Activated CD4-positive, alpha-beta T cell treated with anti-CD3 and anti-CD28 coated beads for 4 hours (primary cell): ENCODE measurements around the gene CARD9.
A peak's percentile ranks its signal among the peaks of the same experiment; 100 is the strongest.

Experiments used
- DNase-seq, 2 donors: peaks; one replicate each; pipeline ENCODE4 v3.0.0-alpha.2; 2020

CARD9 gene

GRCh38 chr9:136344544-136345280 lies 28.8 kb downstream of the CARD9 start:
- no peak for DNase-seq

DNA sequence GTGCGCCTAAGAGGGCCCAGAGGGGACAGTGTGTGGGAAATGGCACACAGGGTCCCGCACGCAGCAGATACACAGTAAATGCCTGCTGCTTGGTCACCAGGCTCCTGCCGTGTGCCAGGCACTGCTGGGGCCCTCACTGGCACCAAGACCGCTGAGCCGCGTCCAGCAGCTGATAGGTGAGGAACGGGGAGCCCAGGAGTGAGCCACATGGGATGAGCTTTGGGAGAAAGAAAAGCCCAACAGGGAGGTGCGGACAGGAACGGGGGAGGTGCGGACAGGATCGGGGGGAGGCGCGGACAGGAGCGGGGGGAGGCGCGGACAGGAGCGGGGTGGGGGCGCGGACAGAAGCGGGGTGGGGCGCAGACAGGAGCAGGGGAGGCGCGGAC lies 29.6 kb downstream of the CARD9 start:
- no peak for DNase-seq

GRCh38 chr9:136343121-136343883 lies 30.2 kb downstream of the CARD9 start:
- DNase-seq = no peak

- peak; percentile 42 to 49 for DNase-seq
These were observed 31.0 kb downstream of the CARD9 start for GRCh38 chr9:136342181-136343120.

GRCh38 chr9:136341769-136342168 lies 31.7 kb downstream of the CARD9 start:
- DNase-seq = no peak

DNA sequence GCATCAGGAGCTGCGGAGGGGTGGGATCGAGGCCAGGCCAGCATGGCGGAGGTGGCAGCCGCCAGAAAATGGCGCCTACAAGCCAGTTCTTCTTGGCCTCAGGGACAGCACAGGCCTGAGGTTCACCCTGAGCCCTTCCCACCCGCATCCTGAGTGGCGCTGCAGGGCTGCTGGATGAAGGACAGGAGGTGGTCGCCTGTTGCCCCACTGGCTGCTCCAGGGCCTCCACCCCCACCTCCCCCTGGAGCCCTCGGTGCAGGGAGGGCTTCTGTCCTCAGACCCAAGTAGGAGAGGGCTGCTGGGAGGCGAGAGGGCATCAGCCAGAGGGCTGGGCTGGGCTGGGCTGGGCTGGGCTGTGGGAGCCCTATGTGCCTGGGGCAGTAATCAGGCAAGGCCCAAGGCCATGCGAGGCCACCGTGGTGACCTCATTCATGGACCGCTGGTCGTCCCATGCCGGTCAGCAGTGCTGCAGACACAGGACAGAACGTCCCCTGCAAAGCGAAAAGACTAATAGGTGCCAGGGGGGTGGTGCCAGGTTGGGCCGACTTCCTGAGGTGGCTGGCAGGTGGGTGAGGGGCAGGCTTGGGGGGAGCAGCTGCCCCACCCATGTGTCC lies 32.3 kb downstream of the CARD9 start:
- no peak for DNase-seq

DNA sequence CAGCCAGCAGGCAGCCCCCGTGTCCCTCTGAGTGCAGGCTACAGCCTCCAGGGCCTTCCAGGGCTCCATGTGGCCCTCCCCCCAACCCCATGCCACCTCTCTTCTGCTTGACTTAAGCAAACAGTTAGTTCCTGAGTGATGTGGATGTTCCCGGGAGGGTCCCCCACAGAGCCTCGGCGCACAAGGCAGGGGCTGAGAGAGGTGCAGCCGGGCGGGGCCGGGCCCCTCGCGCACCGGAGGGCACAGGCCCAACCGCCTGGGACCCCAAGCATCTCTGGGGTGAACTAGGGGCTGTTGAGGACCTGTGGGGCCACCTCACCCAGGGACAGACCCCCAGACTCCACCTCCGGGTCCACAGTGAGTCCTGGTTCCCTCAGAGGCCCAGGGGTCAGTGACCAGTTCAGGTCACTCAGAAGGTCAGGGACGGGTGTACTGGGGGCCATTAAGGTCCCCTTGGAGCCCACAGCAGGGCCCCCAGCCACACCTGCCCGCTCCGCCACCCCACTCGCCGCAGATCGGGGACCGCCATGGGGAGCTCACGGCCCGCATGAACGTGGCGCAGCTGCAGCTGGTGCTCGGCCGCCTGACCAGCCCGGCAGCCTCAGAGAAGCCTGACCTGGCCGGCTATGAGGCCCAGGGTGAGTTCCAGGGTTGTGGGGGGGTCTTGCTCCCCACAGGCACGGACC lies 33.0 kb downstream of the CARD9 start:
- DNase-seq = no peak

DNA sequence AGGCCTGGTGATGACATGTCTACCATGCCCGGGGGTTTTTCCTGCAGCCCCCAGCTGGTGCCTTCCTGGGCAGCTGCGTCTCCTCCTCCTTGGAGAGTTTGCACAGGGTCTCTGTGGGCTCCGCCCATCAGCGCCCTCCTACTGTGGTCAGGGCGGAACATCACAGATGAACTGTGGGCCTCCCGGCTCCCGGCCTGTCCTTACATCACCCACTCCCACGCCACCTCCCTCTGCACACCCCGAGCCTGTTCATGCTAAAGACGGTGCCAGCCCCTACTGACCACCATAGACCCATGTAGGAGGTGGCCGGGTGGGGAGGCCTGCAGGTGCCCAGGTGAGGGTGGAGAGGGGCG lies 33.5 kb downstream of the CARD9 start:
- DNase-seq = no peak

GRCh38 chr9:136339173-136339957 lies 34.1 kb downstream of the CARD9 start:
- DNase-seq = no peak

DNA sequence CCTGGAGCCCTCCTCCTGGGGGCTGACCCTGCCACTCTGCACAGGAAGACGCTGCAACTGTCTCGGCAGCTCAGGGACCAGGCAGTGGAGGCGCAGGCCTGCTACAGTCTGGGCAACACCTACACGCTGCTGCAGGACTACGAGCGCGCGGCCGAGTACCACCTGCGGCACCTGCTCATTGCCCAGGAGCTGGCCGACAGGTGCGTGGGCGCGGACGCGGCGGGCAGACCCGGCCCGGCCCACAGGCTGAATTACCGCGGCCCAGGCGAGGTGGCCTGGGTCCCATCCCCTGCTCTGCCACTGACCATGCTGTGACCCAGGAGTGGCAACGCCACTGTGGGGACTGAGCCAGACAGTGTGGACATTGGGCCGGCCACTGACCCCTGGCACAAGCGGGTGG lies 35.0 kb downstream of the CARD9 start:
- DNase-seq = no peak

DNA sequence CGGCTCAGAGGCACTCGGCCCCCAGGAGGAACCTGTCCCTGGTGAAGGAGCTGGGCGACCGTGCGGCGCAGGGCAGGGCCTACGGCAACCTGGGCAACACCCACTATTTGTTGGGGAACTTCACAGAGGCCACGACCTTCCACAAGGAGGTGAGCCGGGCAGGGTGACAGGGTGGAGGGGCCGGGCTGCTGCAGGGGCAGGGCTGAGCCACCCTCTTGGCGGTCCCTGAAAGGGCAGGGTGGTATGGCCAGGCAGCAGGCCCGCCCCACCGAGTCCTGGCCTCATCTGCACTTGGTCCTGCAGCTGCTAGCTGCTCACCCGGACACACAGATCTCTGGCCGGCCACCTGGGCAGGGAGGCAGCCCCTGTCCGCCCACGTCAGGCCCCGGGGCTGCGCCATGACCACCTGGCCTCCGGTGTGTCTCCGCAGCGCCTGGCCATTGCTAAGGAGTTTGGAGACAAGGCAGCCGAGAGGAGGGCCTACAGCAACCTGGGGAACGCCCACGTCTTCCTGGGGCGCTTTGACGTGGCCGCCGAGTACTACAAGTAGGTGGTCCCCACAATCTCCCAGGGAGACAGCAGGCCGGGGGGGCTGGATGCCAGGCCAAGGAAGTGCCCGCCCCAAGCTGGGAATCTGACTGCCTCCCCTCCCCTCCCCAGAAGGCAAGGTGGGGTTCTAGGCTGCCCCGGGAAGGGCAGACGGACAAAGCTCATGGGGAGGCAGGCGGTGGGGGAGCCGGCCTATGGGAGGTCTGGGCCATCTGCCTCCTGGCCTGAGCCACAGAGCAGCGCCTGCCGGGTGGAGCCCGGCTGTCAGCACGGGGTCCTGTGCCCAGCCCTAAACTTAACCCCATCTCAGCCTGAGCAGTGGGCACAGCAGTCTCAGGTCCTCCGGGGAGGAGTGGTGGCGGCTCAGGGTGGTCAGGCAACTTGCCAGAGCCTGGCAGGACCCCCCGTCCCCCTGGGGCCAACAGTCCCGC lies 35.8 kb downstream of the CARD9 start:
- DNase-seq = no peak

- DNase-seq = no peak
These were observed 36.6 kb downstream of the CARD9 start for GRCh38 chr9:136336881-136337280.

DNA sequence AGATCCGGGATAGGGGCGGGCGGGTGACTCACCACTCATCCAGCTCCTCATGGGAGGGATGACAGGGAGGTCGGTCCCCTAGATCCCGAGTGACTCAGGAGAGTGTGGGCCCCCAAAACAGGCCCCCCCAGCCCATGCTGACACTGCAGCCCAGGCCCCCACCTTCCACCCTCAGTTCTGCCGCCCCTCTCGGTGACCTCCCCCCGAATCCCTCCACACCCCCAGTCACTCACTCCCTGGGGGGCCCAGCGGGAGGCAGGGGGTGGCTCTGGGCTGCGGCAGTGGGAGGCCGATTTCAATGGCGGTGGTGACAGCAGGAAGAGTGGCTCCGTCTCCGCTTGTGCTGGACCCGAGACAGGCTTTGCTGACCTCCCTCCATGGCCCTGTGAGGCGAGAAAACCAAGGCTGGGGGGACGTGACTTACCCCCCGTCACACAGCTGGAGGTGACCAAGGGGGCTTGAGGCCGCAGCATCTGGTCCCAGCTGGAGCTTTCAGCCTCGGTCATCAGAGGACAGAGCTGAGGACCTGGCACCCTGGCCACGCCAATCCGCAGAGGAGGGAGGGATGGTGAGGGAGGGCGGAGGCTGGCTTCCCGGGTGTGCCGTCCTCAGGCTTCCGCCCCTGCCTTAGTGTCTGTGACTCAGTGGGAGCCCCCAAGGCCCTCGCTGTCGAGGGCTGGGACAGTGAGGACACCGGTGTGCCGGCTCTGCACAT lies 37.2 kb downstream of the CARD9 start:
- DNase-seq = no peak

GRCh38 chr9:136335296-136336155 lies 37.9 kb downstream of the CARD9 start:
- no peak for DNase-seq

DNA sequence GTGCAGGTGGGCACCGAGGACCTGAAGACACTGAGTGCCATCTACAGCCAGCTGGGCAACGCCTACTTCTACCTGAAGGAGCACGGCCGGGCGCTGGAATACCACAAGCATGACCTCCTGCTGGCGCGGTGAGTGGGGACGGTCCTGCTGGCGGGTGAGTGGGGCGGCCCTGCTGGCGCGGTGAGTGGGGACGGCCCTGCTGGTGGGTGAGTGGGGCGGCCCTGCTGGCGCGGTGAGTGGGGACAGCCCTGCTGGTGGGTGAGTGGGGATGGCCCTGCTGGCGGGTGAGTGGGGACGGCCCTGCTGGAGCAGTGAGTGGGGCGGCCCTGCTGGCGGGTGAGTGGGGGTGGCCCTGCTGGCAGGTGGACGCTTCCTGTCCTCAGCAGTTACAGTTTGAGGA lies 38.9 kb downstream of the CARD9 start:
- no peak for DNase-seq

- no peak for DNase-seq
These were observed 40.0 kb downstream of the CARD9 start for GRCh38 chr9:136333486-136333885.

DNA sequence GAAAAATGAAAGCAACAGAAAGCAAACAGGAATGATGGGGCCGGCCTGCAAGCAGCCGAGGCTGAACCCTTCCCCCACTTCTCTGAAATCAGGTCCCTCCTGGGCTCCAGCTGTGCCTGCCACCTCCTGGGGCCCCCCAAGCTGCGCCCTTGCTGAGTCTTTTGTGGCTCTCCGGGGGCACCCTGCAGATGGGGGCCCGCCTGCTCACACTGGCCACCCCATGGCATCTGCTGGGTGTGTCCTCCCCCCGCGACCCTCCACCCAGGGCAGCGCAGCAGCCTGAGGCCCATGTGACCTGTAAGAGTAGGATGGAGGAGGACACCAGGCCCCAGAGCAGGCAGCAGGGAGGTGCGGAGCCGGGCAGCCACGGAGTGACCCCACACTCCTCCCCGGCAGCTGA lies 40.4 kb downstream of the CARD9 start:
- DNase-seq = no peak

DNA sequence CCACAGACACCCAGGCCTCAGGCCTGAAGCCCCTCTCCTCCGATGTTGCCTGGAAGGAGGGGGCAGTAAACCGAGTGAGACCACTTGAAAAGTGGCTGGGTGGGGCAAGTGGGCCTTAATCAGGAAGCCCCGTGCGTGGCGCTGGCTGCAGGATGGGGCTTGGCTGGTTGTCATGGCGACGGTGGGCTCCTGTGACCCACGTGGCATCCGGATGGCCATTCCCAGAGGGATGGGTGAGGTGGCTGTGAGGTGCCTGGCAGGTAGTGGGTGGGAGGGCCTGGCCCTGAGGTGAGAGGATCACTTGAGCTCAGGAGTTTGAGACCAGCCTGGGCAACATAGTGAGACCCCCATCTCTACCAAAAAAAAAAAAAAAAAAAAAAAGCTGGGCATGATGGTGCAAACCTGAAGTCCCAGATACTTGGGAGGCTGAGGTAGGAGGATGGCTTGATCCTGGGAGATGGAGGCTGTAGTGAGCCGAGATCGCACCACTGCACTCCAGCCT lies 40.9 kb downstream of the CARD9 start:
- no peak for DNase-seq
